ENCODE results near the gene PPP1R11.

The PPP1R11 gene

GRCh38 chr6:30042914-30043313 is 24.1 kb upstream of the PPP1R11 start:
- Histone ChIP-seq H4K20me1 (ENCODE audit: insufficient read depth) (no peaks in the 10 kb centered on the region), H2AFZ (ENCODE audit: low read depth) (no peak overlapping the region), H3K27ac (peak overlapping the region; percentile 24; the same call in 1 of the 2 replicates), H3K4me2 (peak overlapping the region; percentile 81), H3K4me3 (IDR thresholded peaks at IDR 0.05; ENCODE audit: insufficient read depth, low read depth, low read length) (no peak overlapping the region), H3K36me3 (ENCODE audit: insufficient read depth) (no peaks in the 10 kb centered on the region), H3K4me1 (ENCODE audit: low read depth, poor library complexity, severe bottlenecking) (peaks cover 52% of the 10 kb centered on the region), H3K79me2 (ENCODE audit: insufficient read depth, low read depth) (no peaks in the 10 kb centered on the region), H3K9ac (no peak overlapping the region), H3K27me3 (ENCODE audit: insufficient read depth, low read depth) (no peaks in the 10 kb centered on the region)
- TF ChIP-seq CTCF (conservative IDR thresholded peaks at IDR 0.05; ENCODE audit: low read depth, low read length), result no peak

GRCh38 chr6:30043744-30044143 is 23.3 kb upstream of the PPP1R11 start:
- no peak overlapping the region for H3K9ac ChIP-seq

DNA sequence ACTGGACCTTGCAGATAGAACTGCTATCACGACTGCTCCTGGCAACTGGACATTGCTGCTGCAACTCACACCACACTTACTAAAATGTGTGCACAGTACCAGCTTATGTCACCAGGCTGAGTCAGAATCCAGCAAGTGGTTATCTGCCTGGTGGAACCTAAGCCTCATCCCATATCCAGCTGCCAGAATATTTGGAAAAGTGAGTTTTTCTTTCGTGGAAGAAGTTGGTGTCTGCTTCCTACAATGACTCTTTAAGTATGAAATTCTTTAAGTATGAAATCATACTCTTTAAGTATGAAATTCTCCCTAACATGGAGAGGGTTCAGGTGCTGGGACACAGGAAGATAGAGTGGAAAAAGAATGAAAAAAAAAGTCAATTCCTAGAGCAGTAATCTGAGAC is 22.4 kb upstream of the PPP1R11 start:
- Histone ChIP-seq H3K9ac (no peak overlapping the region), H3K4me1 (ENCODE audit: low read depth, poor library complexity, severe bottlenecking) (peaks cover 52% of the 10 kb centered on the region), H3K27ac (no peak overlapping the region), H3K27me3 (ENCODE audit: insufficient read depth, low read depth) (no peaks in the 10 kb centered on the region), H4K20me1 (ENCODE audit: insufficient read depth) (no peaks in the 10 kb centered on the region), H3K79me2 (ENCODE audit: insufficient read depth, low read depth) (no peaks in the 10 kb centered on the region), H2AFZ (ENCODE audit: low read depth) (no peak overlapping the region), H3K36me3 (ENCODE audit: insufficient read depth) (no peaks in the 10 kb centered on the region), H3K4me2 (peak overlapping the region; percentile 55), H3K4me3 (IDR thresholded peaks at IDR 0.05; ENCODE audit: insufficient read depth, low read depth, low read length) (no peak overlapping the region)
- no peak for TF ChIP-seq CTCF (conservative IDR thresholded peaks at IDR 0.05; ENCODE audit: low read depth, low read length)

More at GRCh38 chr6:30043744-30044143, 23.3 kb upstream of the PPP1R11 start:
- Histone ChIP-seq H3K4me2 (0 out of 2 replicates have a peak overlapping the region, but pooled peaks have one; percentile 81), H3K27ac (no peak overlapping the region), H3K36me3 (ENCODE audit: insufficient read depth) (no peaks in the 10 kb centered on the region), H3K79me2 (ENCODE audit: insufficient read depth, low read depth) (no peaks in the 10 kb centered on the region), H3K27me3 (ENCODE audit: insufficient read depth, low read depth) (no peaks in the 10 kb centered on the region), H4K20me1 (ENCODE audit: insufficient read depth) (no peaks in the 10 kb centered on the region), H3K4me3 (IDR thresholded peaks at IDR 0.05; ENCODE audit: insufficient read depth, low read depth, low read length) (no peak overlapping the region), H3K4me1 (ENCODE audit: low read depth, poor library complexity, severe bottlenecking) (peaks cover 52% of the 10 kb centered on the region), H2AFZ (ENCODE audit: low read depth) (no peak overlapping the region)
- no peak for TF ChIP-seq CTCF (conservative IDR thresholded peaks at IDR 0.05; ENCODE audit: low read depth, low read length)

GRCh38 chr6:30047220-30047619 is 19.8 kb upstream of the PPP1R11 start:
- Histone ChIP-seq H3K4me3 (IDR thresholded peaks at IDR 0.05; ENCODE audit: insufficient read depth, low read depth, low read length) (no peak overlapping the region), H3K4me1 (ENCODE audit: low read depth, poor library complexity, severe bottlenecking) (peaks cover 40% of the 10 kb centered on the region), H3K9ac (no peak overlapping the region), H4K20me1 (ENCODE audit: insufficient read depth) (no peaks in the 10 kb centered on the region), H3K36me3 (ENCODE audit: insufficient read depth) (no peaks in the 10 kb centered on the region), H2AFZ (ENCODE audit: low read depth) (no peak overlapping the region), H3K27ac (no peak overlapping the region), H3K4me2 (no peak overlapping the region), H3K27me3 (ENCODE audit: insufficient read depth, low read depth) (no peaks in the 10 kb centered on the region), H3K79me2 (ENCODE audit: insufficient read depth, low read depth) (no peaks in the 10 kb centered on the region)
- no peak for TF ChIP-seq CTCF (conservative IDR thresholded peaks at IDR 0.05; ENCODE audit: low read depth, low read length)

Measured in KMS-11 (cell line).